Ovary (tissue), 3 donors: ENCODE measurements around the gene PET117.

Source experiments
- EP300 ChIP-seq: sonication (generic); formaldehyde crosslinking; IDR thresholded peaks from one replicate; pipeline ENCODE4 v1.6.1; 2017; ENCODE audit warnings: antibody characterized with exemption
- POLR2A ChIP-seq: fragments of 450-650 bp; IDR thresholded peaks from one replicate; pipeline ENCODE4 v1.6.1; 2017; ENCODE audit warnings: antibody characterized with exemption, mild to moderate bottlenecking, moderate library complexity
- TF ChIP-seq, protein P1 (sequence below), 3 donors: fragments of 450-650 bp in 2 of 3; fragments of 200-600 bp in 1 of 3; IDR thresholded peaks; one replicate each; pipeline versions ENCODE4 v1.5.1 to v1.8.0; 2016 to 2022; ENCODE audit warnings: antibody characterized with exemption in 3 of 3, mild to moderate bottlenecking in 1 of 3
- donor health status: DM: no; HTN: no; CAD: no.

DNA sequence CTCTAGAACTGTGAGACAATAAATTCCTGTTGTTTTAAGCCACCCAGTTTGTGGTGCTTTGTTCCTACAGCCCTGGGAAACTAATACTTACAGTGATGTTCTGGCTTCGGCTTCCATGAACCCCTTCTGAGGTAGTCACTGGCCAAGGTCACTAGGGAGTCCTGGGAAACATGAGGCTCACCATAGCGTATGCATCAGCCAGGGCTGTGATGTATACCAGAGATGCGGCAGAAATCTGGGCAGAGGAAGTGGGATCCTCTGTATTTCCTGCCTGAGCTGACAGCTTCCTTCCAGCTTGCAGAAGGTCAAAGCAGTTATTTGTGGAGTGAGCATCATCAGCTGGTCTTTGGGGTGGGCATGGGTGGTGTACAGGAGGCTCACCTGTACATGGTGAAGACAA is 27.9 kb downstream of the PET117 start:
- TF ChIP-seq, protein P1, sequence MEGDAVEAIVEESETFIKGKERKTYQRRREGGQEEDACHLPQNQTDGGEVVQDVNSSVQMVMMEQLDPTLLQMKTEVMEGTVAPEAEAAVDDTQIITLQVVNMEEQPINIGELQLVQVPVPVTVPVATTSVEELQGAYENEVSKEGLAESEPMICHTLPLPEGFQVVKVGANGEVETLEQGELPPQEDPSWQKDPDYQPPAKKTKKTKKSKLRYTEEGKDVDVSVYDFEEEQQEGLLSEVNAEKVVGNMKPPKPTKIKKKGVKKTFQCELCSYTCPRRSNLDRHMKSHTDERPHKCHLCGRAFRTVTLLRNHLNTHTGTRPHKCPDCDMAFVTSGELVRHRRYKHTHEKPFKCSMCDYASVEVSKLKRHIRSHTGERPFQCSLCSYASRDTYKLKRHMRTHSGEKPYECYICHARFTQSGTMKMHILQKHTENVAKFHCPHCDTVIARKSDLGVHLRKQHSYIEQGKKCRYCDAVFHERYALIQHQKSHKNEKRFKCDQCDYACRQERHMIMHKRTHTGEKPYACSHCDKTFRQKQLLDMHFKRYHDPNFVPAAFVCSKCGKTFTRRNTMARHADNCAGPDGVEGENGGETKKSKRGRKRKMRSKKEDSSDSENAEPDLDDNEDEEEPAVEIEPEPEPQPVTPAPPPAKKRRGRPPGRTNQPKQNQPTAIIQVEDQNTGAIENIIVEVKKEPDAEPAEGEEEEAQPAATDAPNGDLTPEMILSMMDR (IDR thresholded peaks at IDR 0.05), result no peak
- no peak for TF ChIP-seq POLR2A
- TF ChIP-seq EP300, result no peak
